HG03469 (cell line): ENCODE measurements around the gene PYGM.

ENCODE experiments used
- ATAC-seq: cut with Tn5 transposase; IDR thresholded peaks from one replicate; pipeline ENCODE4 v1.9.1; 2021; ENCODE audit warnings: mild to moderate bottlenecking, moderate library complexity, moderate number of reproducible peaks; ENCODE audit not compliant: unreplicated experiment

The PYGM gene

DNA sequence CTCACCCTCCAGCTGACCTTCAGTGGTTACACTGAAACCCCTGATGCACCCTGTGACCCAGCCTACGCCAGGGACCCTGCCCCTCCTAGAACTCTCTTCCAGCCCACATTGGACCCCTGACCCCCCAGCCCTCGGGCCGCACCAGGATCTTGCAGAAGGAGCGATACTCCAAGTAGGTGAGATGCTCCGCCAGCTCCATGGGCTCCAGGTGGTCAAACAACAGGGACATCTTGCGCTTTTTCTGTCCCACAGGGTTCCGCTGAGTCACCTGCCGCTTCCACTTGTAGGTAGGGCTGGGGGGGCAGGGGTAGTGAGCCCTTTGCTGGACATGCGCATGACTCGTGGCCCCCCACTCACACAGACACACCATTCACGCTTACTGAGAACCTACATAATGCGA is 19.9 kb downstream of the PYGM start:
- no peak for ATAC-seq

GRCh38 chr11:64736654-64737053 is 23.1 kb downstream of the PYGM start:
- ATAC-seq = no peak

GRCh38 chr11:64735725-64736259 is 24.0 kb downstream of the PYGM start:
- no peak for ATAC-seq

DNA sequence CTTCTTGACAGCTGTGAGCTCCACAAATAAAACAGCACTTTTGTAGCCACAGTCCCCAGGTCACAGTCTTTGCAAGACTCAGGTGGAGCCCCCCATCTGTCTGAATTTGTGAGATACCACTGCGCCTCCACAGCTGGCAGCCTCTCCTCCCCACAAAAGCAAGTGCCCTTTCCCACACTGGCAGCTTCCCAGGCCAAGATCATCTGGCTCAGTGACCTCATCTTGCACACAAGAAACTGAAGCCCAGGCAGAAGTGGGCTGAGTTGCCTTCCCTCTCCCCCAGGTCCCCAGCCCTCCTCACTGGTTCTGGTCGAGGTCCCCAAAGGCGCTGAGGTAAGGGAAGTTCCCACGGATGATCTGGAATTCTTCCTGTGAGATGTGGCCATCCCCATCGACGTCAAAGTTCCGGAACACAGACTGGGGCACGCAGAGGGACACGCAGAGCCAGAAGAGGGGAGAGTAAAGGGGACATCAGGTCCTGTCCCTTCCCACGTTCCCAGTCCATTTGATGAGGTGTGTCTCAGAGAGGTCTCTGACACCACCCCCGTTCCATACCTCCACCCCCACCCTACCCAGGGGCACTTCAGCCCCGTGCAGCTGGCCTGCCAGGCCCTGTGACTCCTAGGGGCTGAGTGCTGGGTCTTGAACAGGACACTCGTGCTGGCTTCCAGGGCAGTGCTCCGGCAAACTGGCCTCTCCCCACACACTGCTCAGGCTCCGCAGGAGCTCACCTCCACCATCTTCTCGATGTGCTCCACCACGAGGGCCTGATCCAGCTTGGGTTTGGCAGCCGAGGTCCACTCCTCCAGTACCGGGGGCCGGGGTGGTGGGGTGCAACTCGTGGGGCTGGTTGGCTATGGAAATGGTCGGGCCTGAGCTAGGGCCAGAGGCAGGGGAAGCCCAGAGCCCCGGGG is 24.7 kb downstream of the PYGM start:
- no peak for ATAC-seq

DNA sequence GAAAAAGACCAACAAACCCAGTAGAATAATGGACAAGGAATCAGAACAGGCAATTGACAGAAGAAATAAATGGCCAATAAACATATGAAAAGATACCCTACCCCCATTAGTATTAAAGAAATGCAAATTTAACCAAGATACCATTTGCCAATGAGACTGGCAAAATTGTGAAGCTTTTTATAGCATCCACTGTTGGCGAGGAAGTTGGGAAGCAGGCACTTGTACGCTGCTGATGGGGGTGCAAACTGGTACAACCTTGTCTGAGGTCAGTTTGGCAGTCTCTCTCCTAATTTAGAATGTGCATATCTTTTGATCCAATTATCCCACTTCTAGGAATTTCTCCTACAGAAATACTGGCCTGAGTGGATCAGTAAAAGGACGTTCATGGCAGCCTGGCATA is 28.2 kb downstream of the PYGM start:
- ATAC-seq = no peak

DNA sequence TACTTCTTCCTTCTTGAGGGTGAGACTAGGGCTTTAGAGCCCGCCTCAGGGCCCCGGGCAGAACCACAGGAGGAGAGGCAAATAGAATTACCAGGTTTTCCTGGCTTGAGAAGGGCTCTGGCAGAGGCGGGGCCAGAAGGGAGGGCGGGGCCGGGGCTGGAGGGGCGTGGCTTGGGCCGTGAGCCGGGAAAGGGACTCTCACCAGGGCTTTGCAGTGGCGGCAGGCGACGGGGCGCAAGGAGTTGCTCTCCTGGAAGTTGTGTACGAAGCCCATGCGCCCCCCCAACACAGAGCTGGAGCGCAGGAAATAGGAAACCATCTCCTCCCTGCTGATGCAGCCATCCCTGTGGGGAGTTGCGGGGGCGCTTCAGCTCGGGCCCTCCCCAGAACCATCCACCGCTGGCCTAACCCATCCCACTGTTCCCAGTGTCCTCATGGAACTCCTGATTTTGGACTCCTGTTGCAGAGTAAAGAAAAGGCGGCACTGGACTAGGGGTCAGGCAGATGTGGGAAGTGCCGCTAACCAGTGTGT is 29.9 kb downstream of the PYGM start:
- no peak for ATAC-seq

DNA sequence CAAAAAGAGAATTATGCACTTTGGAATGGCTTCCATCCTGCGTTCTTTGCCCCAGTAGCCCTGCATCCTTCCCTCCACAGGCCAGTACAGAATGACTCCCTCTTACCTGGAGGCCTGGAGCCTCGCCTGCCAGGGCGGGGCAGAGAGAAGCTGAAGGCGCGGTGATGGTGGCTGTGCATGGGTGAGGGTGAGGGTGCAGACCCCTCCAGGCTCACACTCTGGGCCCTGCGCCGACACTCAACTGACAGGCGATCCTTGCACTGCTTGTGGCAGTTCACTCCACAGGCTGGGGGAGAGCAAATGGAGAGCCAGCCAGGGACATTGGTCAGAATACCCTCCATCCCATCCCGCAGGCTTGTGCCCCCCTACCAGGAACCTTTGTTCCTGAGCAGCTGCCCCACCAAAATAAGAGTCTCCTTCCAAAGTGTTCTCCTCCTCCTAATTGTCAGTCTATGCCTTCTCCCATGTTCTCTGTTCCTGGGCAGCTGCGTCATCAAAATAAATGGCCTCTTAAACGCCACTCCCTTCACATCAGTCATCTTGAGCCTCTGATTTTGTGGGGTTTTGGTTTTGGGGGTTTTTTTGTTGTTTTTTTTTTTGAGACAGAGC is 30.9 kb downstream of the PYGM start:
- ATAC-seq = no peak

DNA sequence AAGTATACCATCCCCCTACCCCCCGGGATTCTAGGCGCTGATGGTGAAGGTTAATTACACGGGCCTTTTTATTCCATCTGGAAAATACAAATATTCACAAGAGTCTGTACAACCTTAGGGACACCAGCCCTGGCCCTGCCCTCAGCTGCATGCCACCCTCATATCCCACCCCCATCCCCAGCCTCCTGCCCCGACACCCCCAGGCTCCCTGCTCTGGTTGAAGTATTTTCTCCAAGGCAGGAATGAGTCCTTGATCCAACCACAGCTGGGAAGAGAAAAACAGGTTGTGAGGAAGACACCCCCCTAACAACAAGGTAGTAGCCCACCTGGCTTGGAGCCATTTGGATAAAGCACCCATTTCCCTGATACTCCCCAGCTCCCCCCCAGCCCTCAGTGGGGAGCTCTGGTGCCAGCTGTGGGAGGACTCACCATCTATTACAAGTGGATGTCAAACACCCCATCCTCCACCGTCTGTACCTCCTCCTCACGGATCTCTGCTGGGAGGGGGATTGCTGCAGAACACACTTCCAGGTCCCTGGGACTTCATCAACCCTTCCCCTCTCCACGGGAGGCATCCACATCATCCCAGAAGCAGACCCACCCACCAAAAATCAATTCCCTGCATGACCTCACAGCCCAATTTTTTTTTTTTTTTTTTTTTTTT is 32.8 kb downstream of the PYGM start:
- no peak for ATAC-seq

DNA sequence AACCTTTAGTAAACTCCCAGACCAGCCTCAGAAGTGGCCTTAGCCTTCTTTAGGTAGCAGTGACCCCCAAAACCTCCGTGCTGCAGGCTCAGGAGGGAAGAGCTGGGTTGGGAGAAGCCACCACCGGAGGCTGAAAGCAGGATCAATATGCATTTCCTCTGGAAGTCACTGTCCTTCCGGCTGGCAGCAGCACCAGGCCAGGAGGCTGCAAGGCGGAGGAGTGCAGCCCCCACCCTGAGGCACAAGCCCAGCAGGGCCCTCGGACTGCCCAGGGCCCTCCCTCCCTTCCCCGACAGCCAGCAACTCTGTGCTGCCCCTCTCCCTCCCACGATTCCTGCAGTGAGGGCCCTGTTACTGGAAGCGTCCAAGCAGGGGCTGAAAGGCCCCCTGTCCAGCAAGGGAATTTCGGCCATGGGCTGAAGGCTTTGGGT is 33.5 kb downstream of the PYGM start:
- no peak for ATAC-seq

- ATAC-seq = no peak
These were observed 34.8 kb downstream of the PYGM start for GRCh38 chr11:64724863-64725532.

DNA sequence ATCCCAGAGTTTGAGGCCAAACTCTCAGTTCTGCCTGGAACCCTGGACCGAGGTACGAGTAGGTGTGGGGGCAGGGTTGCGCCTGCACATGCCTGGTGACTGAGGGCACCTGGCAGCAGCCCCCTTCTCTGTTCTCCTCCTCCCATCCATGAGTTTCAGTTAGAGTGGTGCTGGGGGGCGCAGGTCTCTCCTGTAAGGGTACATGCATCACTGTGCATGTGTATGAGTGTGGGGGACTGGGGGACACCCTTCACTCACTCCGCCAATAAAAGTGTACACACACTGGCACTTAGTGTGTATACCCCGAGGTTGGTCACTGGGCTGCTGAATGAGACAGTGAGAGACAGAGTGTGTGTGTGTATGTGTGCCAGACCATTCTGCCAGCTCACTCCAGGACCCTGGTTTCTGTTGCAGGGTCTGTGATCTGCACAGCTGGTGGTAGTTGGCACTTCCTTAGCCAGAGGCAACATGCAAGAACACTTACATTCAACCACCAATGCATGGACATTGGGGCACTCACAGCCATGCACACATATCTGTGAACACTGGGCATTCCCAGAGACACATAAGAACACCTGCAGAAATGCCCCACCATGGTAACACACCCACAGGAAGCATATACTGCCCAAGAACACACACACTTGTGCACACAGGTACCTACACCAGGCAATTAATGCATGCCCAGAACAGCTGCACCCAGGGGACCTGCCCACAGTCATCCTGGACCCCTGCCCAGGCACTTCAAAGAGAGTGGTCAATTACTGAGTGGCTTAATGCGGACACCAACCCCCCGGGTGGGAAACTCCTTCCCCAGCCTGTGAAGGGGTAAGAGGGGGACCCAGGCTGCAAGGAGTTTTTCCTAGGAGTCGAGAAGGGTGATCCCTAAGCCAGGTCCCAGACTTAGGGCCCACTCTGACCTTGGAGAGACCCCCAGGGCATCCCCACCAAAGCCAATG is 35.6 kb downstream of the PYGM start:
- ATAC-seq = no peak

DNA sequence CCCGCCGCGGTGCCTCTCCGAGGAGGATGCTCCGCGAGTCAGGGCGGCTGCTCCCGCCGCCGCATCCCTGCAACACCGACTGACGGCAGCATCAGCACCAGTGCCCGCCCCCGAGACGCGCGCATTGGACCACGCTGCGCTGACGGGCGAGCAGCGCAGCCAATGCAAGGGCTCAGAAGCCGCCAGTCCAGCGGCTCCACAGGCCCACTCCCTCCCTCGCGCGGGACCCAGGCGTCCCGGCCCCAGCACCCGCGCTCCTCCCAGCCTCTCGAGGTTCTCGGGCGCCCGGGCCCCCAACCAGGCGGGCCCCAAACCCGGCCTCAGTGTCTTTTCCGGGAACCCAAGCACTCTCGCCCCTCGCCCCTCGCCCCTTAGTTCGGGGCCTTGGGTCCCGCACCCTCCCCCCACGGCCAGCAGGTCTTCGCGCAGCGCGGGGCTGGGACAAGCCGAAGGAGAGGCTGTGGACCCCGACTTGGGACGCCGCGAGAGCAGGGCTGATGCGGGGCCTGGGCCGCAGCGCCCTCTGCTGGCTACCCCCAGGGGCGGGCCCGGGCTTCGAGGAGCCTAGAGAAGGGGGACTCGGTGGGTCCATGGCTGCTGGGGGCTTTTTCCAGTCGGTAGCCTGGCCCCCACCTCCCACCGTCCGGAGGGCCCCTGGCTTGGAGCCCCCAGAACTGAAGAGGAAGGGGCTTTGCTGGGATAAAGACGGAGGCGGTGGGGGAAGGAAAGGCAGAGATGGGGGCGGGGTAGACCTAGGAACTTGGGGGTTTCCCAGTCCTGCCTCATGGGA is 36.5 kb downstream of the PYGM start, which contains the start of gene NRXN2:
Gene NRXN2, minus strand, starts transcription at position 81 of the 790 bp plus-strand sequence. CDS start 9,498 bp downstream, outside the sequence.
- no peak for ATAC-seq

- no peak for ATAC-seq
These were observed 37.4 kb downstream of the PYGM start for GRCh38 chr11:64722141-64723065.

DNA sequence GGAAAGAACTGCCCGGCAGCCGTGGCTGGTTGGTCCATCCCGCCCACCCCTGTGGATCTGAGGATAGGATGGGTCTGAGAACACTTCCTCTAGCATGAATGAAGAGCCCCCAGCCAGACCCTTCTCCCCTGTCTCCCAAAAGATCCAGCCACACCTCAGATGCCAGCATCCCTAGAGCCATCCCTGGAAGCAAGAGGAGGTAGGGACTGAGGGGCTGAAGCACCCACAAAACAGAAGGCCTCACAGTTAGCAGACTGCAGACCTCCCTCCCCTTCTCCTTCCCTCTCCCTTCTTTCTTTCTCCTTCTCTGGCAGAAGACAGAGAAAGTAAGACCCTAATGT is 38.4 kb downstream of the PYGM start:
- ATAC-seq = no peak

DNA sequence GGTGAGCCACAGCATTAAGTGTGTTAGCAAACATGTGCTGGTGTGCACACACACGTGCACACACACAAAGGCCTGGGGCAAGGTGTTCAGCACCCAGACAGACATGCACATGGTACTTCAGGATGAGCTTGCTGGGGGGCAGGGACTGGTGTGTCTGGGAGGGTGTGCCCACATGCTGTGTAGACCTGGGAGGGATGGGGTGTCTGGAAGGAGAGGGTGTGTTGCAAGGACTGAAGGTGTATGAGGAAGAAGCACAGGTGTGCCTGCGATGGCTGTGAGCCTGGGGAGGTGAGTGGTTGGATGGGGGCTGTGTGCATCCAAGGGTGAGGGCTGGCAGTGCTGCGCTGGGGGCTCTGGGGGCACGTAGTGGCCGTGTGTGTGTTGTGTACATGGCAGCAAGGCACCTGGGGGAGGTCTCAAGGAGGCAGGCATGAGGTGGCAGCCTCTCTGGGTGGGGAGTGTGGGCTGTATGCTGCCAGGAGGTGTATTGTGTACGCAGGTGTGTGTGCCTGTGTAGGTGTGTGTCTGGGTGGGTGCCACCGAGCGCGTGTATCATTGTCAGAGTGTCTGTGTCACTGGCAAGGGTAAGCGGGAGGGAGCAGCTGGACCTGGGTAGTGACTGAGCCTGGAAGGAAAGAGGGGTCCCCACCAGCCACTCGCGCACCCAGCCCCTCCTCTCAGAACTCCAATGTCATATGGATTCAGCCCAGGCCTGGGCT is 39.0 kb downstream of the PYGM start:
- no peak for ATAC-seq

DNA sequence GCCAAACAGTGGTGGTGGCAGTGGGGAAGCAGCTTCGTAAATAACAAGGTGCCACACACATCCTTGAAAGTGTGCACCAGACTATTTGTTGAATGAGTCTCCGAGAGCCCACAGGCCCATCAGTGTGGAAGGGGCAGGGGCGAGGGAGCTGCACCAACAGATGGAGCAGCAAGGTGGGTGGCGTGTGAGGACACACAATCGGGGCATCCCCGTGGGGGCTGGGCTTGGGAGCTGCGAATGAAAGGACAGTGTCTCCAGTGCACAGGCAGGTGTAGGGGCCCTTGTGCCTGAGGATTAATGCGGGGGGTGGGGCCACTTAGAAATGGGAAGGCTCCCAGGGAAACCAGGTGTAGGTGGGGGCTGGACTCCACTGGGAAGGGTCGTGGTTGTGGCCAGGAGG is 39.6 kb downstream of the PYGM start:
- ATAC-seq = no peak

DNA sequence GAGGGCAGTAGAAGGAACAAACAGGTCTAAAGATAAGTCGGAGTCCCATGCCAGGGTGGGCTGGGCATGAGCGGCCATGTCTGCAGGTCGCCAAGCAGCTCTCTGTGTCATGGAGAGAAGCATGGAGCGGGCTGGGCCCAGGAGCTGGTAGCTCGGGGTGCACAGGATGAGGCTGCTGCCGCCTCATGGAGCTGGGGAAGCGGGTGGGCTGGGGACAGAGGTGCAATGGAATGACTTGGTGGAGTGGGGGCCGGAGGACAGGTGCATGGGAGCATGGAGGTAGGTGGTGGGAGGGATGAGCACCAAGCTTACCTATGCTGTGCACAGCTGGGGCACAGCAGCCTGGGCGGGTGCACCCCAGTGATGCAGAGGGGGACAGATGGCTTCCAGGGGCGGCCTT is 40.4 kb downstream of the PYGM start:
- ATAC-seq = no peak
